SKM-1 treated with dmso at 0.1 percent for 144 hours (cell line): ENCODE results near the gene RFPL4AL1.
"Not testable (repeated sequence)": the region's sequence is repeated elsewhere in the genome, so short reads cannot be mapped to it uniquely, and the experiment has no call there.

Experiments used
- DNase-seq: peaks from one replicate; lab custom pipeline; 2025; ENCODE audit not compliant: unreplicated experiment; lab: John Stamatoyannopoulos, UW

RFPL4AL1 gene

DNA sequence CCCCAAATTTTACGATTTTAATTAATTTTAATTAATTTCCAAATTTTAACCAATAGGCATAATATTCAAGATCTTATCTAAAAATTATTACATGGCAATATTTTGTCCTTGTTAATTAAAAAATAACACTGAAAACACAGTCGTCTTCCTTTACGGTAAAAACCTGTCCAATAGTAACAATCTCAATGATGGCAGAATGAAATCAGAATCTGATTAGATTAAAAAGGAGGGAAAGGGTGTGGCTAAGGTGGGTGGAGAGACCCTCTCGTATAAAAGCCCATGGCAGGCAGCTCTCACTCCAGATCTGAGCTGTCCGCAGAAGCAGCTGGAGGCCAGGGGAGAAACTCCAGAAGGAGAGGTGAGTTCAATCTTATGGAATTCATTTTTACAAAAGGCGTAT, at the start of gene RFPL4AL1:
TSS of gene RFPL4AL1 (plus strand) at position 301 of the 400 bp plus-strand sequence. CDS start 2,687 bp downstream, outside the sequence.
- not testable (repeated sequence) for DNase-seq

DNA sequence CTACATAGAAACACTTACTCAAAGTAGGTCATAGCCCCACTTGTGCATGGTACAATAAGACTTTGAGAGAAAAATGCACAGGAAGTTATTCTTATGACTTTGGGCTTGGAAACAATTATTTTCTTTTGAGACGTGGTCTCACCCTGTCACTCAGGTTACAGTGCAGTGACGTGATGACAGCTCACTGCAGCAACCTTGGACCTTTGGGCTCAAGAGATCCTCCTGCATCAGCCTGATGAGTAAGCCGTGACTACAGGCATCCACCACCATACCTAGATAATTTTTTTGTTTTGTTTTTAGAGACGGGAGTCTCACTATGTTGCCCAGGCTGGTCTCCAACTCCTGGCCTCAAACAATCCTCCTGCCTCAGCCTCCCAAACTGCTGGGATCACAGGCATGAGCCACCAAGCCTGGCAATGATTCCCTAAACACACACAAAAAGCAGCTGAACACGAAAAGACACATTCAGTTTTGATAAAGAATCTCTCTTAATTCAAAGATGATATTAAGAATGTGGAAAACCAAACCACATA, 48.6 kb upstream of the RFPL4AL1 start:
- DNase-seq: no peak

DNA sequence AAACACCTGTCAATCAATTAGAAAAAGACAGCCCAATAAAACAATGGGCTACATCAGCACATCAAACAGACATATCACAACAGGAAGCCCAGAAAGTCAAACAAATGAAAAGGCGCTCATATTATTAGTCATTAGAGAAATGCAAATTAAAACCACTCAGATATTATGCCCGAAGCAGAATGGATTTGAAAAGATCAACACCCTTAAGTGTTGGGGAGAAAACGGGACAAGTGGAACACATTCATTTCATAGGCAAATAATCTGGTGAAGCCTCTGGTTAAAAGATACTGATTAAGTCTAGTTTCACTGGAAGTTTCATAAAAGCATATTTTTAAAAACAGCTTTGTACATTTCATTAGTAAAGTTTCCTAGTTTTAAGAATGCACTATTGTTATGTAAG, 48.1 kb upstream of the RFPL4AL1 start:
- DNase-seq: no peak

DNA sequence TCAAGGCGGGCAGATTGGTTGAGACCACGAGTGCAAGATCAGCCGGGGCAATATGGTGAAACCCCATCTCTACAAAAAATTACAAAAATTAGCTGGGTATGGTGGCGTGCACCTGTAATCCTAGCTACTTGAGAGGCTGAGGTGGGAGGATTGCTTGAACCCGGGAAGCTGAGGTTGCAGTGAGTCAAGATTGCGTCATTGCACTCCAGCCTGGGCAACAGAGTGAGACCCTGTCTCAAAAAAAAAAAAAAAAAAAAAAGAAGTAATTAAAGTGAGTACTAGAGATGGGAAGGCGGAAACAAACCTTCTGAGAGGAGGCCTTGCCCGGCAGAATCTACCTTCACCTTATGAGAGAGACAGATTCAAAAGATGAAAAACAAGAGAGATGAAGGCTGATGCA, 45.4 kb upstream of the RFPL4AL1 start:
- no peak for DNase-seq

DNA sequence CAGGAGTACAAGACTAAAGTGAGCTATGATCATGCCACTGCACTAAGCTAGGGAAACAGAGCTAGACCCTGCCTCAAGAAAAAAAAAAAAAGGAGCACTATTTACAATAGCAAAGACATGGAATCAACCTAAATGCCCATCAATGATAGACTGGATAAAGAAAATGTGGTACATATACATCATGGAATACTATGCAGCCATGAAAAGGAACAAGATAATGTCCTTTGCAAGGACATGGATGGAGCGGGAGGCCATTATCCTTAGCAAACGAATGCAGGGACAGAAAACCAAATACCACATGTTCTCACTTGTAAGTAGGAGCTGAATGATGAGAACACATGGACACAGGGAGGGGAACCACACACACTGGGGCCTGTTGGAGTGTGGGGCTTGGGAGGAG, 38.5 kb upstream of the RFPL4AL1 start:
- not testable (repeated sequence) for DNase-seq

DNA sequence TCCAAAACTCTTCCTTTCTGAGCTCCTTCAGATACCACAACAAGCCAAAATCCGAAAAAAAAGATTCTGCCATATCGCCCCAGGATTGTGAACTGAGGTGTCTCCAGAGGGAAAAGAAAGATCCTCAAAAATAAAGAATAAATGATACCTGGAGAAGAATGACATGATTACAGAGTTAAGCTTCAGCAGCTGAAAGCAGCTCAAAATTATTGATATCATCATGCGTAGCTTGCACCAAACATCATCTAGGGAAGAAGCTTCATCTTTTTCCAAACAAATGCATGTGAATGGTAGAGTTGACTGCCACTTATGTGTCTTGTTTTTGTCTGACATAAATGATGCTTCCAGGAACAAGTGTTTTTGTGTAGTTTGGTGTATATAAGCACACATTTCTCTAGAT, 30.6 kb upstream of the RFPL4AL1 start, which contains the start of gene NLRP9:
TSS of gene NLRP9 (minus strand) at position 101 of the 400 bp plus-strand sequence. CDS start at position 73, 28 bp downstream.
- no peak for DNase-seq

DNA sequence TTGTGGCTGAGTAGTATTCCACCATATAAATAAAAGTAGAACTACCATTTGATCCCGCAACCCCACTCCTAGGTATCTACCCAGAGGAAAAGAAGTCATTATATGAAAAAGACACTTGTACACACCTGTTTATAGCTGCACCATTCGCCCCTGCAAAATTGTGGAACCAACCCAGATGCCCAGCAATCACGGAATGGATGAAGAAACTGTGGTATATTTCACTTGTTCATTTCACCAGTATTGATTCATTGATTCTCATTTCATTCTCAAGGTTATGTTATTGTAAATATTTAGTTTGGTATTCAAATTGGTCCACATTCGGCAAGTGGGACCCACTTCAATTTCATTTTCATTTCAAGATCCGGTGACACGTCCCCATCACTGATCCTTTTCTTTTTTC, 18.2 kb upstream of the RFPL4AL1 start:
- DNase-seq: no peak

DNA sequence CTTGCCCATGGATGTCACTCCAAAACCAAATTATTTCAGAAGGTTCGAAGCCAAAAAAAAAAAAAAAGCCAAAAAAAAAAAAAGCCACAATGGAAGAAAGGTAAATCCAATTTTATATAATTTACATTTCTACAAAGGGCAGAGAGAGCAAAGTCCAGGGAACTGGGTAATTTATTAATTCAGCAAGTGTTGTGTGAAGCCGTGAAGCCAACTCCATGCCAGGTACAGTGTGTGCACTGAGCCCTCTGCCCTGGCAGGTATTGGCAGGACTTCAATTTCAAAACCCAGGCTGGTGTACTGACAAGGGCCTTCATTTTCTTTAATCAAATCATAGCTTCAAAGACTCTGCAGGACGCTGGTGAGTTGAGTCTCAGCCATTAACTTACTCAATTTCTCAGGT, 15.5 kb upstream of the RFPL4AL1 start:
- DNase-seq: no peak

DNA sequence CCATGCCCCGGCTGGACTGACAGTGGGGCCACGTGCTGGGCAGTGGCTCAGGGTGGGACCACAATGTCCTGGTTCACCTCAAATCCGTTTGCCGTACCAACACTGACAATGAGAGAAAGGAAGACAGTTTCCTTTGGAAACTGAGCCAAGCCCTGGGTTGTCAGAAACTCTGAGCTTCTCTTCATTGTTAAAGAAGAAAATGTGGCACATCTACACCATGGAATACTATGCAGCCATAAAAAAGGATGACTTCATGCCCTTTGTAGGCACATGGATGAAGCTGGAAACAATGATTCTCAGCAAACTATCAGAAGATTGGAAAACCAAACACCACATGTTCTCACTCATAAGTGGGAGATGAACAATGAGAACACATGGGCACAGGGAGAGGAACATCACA, 12.1 kb upstream of the RFPL4AL1 start:
- not testable (repeated sequence) for DNase-seq

DNA sequence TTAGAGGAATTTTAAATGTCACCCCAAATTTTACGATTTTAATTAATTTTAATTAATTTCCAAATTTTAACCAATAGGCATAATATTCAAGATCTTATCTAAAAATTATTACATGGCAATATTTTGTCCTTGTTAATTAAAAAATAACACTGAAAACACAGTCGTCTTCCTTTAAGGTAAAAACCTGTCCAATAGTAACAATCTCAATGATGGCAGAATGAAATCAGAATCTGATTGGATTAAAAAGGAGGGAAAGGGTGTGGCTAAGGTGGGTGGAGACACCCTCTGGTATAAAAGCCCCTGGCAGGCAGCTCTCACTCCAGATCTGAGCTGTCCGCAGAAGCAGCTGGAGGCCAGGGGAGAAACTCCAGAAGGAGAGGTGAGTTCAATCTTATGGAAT, 10.1 kb upstream of the RFPL4AL1 start, which contains the start of gene RFPL4A:
TSS of gene RFPL4A (plus strand) at position 301 of the 400 bp plus-strand sequence. CDS start 2,704 bp downstream, outside the sequence.
- not testable (repeated sequence) for DNase-seq

DNA sequence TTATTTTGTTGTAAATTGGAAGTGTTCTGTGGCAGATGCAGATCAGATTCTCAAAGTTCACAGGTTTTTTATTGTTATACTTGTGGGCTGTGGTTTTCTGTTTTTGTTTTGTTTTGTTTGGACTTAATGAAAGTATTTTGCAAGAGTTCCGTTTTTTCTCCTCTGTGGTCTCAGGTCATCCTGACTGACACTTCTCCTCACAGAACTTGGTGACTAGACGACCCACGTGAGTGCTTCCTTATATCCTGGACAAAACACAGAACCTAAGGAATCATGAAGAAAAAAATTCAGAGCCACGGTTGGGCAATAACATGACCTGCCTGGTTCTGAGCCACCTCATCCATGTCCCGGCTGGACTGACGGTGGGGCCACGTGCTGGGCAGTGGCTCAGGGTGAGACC, 2.5 kb upstream of the RFPL4AL1 start:
- DNase-seq: no peak

DNA sequence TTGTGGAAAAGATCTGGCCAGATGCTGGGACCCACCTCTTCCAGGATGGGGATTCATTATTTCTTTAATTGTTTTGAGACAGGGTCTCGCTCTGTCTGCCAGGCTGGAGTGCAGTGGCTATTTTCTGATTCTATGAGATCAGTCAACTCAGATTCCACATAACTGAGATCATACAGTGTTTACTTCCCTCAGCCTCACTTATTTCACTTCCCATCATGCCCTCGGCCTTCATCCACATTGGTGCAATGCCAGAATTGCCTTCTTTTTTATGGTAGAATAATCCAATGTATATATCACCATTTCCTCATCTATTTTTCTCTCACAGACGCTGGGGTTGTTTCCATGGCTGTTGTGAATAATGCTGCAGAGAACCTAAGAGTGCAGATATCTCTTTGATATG, 714 bp downstream of the RFPL4AL1 start:
- not testable (repeated sequence) for DNase-seq

DNA sequence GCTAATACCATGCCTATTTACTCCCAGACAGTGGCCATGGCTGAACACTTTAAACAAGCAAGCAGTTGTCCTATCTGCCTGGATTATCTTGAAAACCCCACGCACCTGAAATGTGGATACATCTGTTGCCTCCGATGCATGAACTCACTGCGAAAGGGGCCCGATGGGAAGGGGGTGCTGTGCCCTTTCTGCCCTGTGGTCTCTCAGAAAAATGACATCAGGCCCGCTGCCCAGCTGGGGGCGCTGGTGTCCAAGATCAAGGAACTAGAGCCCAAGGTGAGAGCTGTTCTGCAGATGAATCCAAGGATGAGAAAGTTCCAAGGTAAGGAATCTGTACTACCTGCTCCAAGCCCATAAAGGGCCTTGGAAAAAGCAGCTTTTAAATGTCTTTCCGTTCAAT, 8.6 kb downstream of the RFPL4AL1 start:
- DNase-seq: no peak

DNA sequence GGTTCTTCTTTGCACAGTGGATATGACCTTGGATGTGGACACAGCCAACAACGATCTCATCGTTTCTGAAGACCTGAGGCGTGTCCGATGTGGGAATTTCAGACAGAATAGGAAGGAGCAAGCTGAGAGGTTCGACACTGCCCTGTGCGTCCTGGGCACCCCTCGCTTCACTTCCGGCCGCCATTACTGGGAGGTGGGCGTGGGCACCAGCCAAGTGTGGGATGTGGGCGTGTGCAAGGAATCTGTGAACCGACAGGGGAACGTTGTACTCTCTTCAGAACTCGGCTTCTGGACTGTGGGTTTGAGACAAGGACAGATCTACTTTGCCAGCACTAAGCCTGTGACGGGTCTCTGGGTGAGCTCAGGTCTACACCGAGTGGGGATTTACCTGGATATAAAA, 9.4 kb downstream of the RFPL4AL1 start:
- DNase-seq: no peak

DNA sequence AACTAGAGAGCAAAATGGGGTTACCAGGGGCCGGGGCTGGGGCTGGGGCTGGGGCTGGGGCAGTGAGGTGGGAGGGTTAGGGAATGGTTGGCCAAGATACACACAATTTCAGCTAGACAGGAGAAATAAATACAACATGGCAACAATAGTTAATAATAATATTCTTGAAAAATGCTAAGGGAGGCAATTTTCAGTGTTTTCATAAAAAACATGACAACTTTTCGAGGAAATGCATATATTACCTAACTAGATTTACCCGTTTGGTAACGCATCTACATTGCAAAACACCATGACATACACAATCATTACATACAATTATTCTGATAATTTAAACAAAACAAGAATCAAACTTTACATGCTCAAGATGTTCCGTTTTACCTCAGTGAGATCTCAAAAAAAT, 12.2 kb downstream of the RFPL4AL1 start:
- DNase-seq: no peak

DNA sequence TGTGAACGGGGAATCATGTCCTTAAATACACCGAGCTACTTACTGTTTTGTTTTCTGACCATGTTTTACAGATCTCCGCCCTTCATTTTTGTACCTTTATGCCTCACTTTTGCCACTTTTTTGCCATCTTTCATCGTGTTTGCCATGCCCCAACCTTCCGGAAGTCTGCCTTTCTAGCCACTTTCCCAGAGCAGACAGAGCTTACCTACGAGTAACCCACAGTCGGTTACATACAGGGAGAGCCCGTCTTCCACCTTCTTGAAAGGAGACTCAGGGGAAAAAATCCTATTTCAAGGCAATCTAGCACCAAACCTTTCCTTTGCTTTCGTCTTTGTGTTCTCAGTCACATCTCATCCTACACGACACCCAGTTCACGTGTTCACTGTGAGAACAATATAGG, 26.1 kb downstream of the RFPL4AL1 start:
- no peak for DNase-seq

DNA sequence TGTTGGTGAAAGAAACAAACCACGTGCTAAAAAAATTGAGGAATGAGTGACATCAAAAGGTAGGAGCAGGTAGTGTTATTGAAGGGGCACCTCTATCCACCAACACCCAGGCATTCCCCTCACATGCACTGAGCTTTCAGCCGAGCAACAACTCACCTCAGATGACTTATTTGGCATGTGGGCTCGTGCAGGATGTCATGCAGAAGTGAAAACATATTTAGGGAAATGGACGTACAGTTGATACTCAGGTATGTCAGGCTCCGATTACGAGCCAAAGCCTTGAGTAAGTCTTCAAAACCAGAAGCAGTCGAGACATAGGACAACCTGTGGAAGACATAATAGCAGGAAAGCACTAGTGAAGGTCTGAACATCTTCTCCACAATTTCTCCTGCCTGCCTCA, 32.5 kb downstream of the RFPL4AL1 start:
- DNase-seq: no peak

DNA sequence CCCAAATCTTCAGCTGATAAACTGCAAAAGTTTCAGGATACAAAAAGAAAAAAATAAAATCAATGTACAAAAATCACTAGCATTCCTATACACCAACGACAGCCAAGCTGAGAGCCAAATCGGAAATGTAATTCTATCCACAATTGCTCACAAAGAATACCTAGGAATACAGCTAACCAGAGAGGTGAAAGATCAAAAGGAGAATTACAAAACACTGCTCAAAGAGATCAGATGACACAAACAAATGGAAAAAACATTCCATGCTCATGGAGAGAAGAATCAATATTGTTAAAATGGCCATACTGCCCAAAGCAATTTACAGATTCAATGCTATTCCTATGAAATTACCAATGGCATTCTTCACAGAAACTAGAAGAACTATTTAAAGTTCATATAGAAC, 33.4 kb downstream of the RFPL4AL1 start:
- DNase-seq: no peak

DNA sequence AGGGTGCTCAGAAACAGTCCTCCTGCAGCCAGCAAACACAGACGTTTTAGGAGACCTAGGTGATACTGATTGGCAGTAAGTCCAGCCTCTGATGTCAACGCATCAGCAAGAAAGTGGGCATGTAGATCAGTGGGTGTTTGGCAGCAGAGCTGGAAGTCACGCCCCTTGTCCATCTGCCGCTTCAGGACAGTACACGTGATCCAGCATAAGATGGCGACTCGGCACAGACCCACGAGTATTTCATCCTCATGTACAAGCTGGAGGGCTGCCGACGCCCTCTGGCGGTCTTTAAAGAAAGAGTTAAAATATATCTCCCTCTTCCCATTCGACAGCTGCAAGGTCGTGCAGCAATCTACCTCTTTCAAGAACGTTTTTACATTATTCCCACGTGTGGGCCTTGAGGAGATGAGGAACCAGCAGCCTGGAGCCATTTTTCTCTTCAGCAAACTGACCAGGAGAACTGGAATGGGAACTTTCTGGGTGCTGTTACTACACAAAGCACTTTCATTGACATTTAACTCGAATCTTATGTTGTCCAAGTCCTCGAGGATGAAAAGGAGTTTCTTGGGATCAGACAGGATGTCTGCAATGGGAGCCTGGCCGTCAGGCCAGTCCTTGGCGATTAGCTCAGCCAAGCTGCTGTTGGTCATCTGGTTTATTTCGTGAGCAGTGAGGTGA, 40.6 kb downstream of the RFPL4AL1 start:
- peak; percentile 15 for DNase-seq

DNA sequence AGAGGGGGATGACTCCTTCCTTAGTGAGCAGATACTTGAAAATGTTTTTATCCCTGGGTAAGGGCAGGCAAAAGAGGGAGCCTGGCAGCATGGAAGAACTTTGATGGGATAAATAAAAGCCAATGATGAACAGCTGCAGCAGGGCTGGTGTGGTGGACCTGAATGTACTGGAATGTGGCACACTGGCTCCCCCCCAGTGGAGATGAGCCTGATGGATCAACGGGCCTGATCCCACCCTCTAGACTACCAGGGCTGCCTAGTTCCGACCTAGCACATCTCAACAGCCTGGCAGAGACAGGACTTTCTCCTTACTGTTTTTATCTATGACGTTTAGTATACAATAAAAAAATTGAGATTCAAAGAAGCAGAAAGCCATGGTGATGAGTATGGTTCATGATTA, 42.4 kb downstream of the RFPL4AL1 start:
- no peak for DNase-seq

DNA sequence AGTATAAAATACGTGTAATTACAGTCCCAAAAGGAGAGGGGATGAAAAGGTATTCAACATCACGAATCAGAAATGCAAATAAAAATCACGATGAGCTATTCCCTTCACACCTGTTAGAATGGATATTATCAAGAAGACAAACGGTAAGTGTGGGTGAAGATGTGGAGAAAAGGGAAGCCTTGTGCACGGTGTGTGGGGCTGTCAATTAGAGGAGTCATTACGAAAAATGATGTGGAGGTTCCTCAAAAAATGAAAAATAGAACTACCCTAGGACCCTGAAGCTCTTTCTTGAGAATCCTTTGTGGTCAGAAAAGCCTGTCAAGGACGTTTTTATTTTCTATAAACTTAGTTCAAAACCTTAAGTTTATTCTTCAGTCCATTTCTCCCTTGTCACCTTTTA, 43.5 kb downstream of the RFPL4AL1 start:
- no peak for DNase-seq

DNA sequence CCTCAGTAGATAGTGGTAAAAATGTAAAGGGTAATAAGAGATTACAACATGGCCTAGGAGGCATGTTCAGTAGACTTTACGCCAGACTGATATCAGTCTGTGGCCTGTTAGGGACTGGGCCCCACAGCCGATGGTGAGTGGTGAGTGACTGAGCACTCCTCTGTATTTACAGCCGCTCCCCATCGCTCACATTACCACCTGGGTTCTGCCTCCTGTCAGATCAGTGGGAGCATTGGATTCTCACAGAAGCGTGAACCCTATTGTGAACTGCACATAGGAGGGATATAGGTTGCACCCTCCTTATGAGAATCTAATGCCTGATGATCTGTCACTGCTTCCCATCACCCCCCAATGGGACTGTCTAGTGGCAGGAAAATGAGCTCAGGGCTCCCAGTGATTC, 45.0 kb downstream of the RFPL4AL1 start:
- DNase-seq: no peak

DNA sequence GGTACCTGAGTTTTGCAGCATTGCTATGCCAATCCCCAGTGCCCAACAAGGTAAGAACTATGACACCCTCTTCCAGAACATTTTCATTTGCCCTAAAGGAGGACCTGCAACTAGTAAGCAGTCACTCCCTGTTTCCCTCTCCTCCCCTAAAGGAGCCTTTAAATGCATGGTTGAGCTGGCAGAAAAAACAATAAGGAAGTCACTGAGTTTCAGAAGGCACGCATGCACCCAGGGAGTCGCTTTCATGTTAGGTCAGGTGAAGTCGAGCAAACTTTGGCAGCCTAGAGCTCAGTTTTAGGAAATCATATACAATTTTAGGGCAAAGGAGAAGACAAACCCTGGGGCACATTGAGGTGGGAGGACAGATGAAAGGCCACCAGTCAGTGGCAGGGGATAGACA, 51.1 kb downstream of the RFPL4AL1 start:
- DNase-seq: no peak
